Neural crest cell (in vitro differentiated cells): ENCODE measurements around the gene PLEKHG5. TPM values are rescaled to one million over a fixed set of nuclear protein-coding genes. Genes with fewer than 3 reads are reported as not detected.

Experiments used
- DNase-seq: peaks from one replicate; pipeline ENCODE4 v3.0.0; 2021; ENCODE audit warnings: low read depth, mixed read lengths, low spot score
- H3K27ac Mint-ChIP-seq: one replicate; pipeline ENCODE4 v1.8.0; 2021; ENCODE audit warnings: mild to moderate bottlenecking, mixed read lengths; ENCODE audit not compliant: unreplicated experiment
- H3K27me3 Mint-ChIP-seq: 2 replicates; pipeline ENCODE4 v1.8.0; 2021; ENCODE audit warnings: low read depth, mild to moderate bottlenecking, mixed read lengths
- H3K36me3 Mint-ChIP-seq: 2 replicates; pipeline ENCODE4 v1.8.0; 2021; ENCODE audit warnings: low read depth, mild to moderate bottlenecking, mixed read lengths
- H3K4me1 Mint-ChIP-seq: 2 replicates; pipeline ENCODE4 v1.8.0; 2021; ENCODE audit warnings: mixed read lengths
- H3K4me3 Mint-ChIP-seq: one replicate; pipeline ENCODE4 v1.8.0; 2021; ENCODE audit warnings: mild to moderate bottlenecking, mixed read lengths
- H3K9me3 Mint-ChIP-seq: 2 replicates; pipeline ENCODE4 v1.8.0; 2021; ENCODE audit warnings: mixed read lengths
- CTCF ChIP-seq: fragments of 200-600 bp; sonication (generic); conservative IDR thresholded peaks from 2 replicates; pipeline ENCODE4 v1.5.0; 2021; ENCODE audit warnings: antibody characterized with exemption, mild to moderate bottlenecking
- total RNA-seq: library from RNA; stranded (reverse); gene quantifications from 2 replicates; pipeline ENCODE4 v1.2.1, GENCODE V29; 2021

The PLEKHG5 gene
- total RNA-seq, 1 donor from 2014 or later, result 31.7 TPM

DNA sequence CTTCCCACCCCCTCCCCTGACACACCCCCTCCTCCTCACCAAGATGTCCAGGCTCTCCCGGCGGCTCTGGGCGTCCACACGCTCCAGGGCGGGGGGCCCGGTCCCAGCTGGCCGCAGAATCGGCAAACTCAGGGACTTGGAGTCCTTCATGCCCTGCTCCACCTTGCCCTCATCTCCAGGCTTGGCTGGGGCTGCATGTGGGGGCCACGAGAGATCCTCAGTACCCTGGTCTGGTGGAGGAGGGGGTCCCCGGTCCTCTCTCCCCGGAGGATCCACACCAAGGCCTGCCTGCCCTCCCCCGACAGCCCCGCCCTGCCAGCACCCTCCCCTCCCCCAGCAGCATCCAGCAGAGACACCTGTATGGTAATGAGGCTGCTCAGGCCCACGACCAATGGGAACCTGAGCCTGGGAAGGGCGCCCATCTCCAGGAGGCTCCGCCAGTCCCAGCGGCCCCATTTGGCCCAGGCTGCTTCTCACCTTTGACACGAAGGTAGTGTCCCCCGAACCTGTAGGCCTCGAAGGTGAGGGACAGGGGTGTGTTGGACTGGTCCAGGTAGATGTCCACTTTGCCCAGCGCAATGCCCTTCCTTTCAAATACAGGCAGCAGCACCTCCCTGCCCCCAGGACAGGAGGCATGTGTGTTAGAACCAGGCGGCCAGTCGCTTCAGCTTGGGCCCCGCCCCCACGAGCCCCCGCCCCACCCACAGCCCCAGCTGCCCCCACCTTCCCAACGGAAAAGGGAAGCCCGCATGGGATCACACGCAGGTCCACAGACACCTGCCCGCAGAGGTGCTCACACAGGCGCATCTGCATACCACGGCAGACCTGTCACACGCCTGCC lies 17.3 kb downstream of the PLEKHG5 start:
- Mint-ChIP-seq H3K9me3 (no peaks in the 10 kb centered on the region), H3K27ac (no peak overlapping the region), H3K36me3 (no peaks in the 10 kb centered on the region), H3K4me3 (no peak overlapping the region), H3K4me1 (peaks cover 13% of the 10 kb centered on the region), H3K27me3 (no peaks in the 10 kb centered on the region)
- no peak for TF ChIP-seq CTCF
- no peak for DNase-seq

DNA sequence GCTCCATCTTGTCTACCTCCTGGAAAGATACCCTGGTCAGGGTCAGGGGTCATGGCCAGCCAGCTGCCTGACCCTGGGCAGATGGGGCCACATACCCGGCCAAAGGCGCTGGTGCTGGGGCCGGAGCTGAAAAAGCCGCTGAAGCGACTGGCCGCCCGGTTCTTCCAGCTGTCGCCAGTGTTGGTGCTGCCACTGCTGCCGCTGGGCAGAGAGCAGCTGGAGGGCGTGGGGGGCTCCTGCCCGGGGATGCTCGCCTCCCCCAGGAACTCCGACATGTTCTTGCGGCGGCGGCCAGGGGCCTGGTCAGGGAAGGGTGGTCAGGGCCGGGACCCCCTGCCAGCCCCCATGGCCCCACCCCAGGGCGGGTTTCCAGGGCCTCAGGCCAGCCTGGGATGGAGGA lies 18.3 kb downstream of the PLEKHG5 start:
- Mint-ChIP-seq H3K27me3 (no peaks in the 10 kb centered on the region), H3K4me1 (peaks cover 9% of the 10 kb centered on the region), H3K36me3 (no peaks in the 10 kb centered on the region), H3K27ac (no peak overlapping the region), H3K4me3 (no peak overlapping the region), H3K9me3 (no peaks in the 10 kb centered on the region)
- DNase-seq, result no peak
- no peak for TF ChIP-seq CTCF

GRCh38 chr1:6472391-6472790 lies 19.1 kb downstream of the PLEKHG5 start:
- H3K36me3 Mint-ChIP-seq, result no peaks in the 10 kb centered on the region
- no peak overlapping the region for H3K27ac Mint-ChIP-seq
- H3K4me1 Mint-ChIP-seq, result peaks cover 9% of the 10 kb centered on the region
- no peaks in the 10 kb centered on the region for H3K9me3 Mint-ChIP-seq
- H3K27me3 Mint-ChIP-seq, result no peaks in the 10 kb centered on the region
- DNase-seq, result no peak
- H3K4me3 Mint-ChIP-seq, result no peak overlapping the region
- TF ChIP-seq CTCF, result peak; percentile 54

- Mint-ChIP-seq H3K27ac (no peak overlapping the region), H3K36me3 (no peaks in the 10 kb centered on the region), H3K27me3 (no peaks in the 10 kb centered on the region), H3K9me3 (no peaks in the 10 kb centered on the region), H3K4me1 (peaks cover 5% of the 10 kb centered on the region), H3K4me3 (no peak overlapping the region)
- no peak for DNase-seq
- no peak for TF ChIP-seq CTCF
These were observed 19.5 kb downstream of the PLEKHG5 start for GRCh38 chr1:6471970-6472368.

DNA sequence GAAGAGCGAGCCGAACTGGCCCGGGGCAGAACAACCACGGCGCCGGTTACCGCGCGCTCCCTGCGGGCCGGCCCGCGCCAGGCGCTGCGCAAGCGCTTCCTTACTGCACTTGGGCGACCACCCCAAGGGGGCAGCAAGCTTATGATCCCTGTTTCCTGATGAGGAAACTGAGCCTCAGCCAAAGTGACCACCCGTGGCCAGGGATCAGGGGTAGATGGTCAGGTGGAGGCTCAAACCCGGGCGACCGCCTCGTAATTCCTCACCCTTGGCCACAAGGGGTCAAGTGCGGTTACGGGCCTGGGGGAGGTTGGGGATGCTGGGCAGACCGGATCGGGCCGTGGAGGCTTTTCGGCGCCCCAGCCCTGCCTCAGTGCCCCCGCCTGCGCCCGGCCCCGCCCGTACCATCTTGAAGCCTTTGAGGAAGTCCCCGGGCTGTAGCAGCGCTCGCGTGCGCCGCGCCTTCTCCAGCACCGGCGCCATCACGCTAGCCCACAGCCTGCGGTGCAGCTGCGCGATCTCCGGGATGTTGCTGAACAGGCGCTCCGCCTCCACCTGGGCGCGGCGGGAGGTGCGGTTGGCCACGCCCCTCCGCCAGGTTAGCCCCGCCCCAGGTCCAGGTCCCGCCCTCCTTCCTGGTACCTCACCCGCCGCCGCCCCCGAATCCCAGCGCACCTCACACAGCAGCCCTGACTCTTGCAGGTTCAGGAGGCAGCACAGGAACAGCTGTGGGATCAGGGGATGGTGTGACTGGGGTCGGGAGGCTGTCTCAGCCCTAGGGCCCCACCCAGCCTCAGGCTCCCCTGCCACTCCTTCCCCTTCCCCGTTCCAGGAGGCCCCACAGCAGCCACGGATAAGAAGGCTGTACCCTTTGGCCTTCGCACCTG lies 20.1 kb downstream of the PLEKHG5 start:
- no peaks in the 10 kb centered on the region for H3K9me3 Mint-ChIP-seq
- H3K36me3 Mint-ChIP-seq, result no peaks in the 10 kb centered on the region
- DNase-seq, result no peak

More for the DNA sequence above, 20.1 kb downstream of the PLEKHG5 start:
- no peak for TF ChIP-seq CTCF
- H3K27ac Mint-ChIP-seq, result no peak overlapping the region
- no peaks in the 10 kb centered on the region for H3K4me1 Mint-ChIP-seq
- no peak overlapping the region for H3K4me3 Mint-ChIP-seq
- no peaks in the 10 kb centered on the region for H3K27me3 Mint-ChIP-seq
